ENCODE data around the gene TEX22.

DNA sequence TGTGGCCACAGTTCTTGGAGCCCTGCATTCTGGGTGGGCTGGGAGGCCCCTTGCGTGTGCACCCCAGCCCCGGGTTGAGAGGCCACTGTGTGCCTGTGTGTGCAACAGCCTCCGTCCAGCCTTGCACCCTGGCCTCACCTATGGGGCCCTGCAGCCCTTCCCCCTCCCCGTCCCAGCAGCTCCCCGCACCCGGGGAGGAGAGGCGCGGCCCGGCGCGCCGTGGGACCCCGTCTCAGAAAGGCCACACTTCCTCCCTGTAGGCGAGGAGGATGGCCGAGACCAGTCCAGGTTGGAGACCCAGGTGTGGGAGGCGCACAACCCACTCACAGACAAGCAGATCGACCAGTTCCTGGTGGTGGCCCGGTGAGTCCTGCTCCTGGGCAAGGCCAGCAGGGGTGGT is 59.7 kb downstream of the TEX22 start:
- no peak for TF ChIP-seq CTCF (IDR thresholded peaks at IDR 0.05; ENCODE audit: low read length)
- no peak for TF ChIP-seq EZH2 (IDR thresholded peaks at IDR 0.05; ENCODE audit: borderline replicate concordance, low read length)
